HG03442 (cell line): ENCODE measurements around the gene TUBA8.
"Not testable (repeated sequence)": the region's sequence is repeated elsewhere in the genome, so short reads cannot be mapped to it uniquely, and the experiment has no call there.

Experiments used
- ATAC-seq: cut with Tn5 transposase; IDR thresholded peaks from one replicate; pipeline ENCODE4 v1.9.1; 2021; ENCODE audit warnings: mild to moderate bottlenecking, moderate library complexity; ENCODE audit not compliant: unreplicated experiment

The TUBA8 gene

GRCh38 chr22:18110194-18110953, at the start of gene TUBA8:
TSS of gene TUBA8 (plus strand) at chr22:18110809. CDS start at chr22:18110866, 57 bp downstream.
- no peak for ATAC-seq

GRCh38 chr22:18062421-18062820, 48.2 kb upstream of the TUBA8 start:
- no peak for ATAC-seq

- ATAC-seq: no peak
These were observed 47.3 kb upstream of the TUBA8 start for GRCh38 chr22:18063306-18063705.

- not testable (repeated sequence) for ATAC-seq
These were observed 46.9 kb upstream of the TUBA8 start for GRCh38 chr22:18063715-18064114.

GRCh38 chr22:18064636-18065035, 46.0 kb upstream of the TUBA8 start:
- ATAC-seq: no peak

- no peak for ATAC-seq
These were observed 45.4 kb upstream of the TUBA8 start for GRCh38 chr22:18065256-18065655.

- no peak for ATAC-seq
These were observed 44.3 kb upstream of the TUBA8 start for GRCh38 chr22:18066181-18066859.

GRCh38 chr22:18067121-18067520, 43.5 kb upstream of the TUBA8 start:
- ATAC-seq: no peak

- ATAC-seq: no peak
These were observed 42.9 kb upstream of the TUBA8 start for GRCh38 chr22:18067548-18068341.

- ATAC-seq: no peak
These were observed 42.1 kb upstream of the TUBA8 start for GRCh38 chr22:18068381-18068988.

- no peak for ATAC-seq
These were observed 41.6 kb upstream of the TUBA8 start for GRCh38 chr22:18069041-18069440.

- no peak for ATAC-seq
These were observed 40.6 kb upstream of the TUBA8 start for GRCh38 chr22:18070041-18070440.

GRCh38 chr22:18070556-18071306, 39.9 kb upstream of the TUBA8 start:
- no peak for ATAC-seq

- ATAC-seq: not testable (repeated sequence)
These were observed 39.2 kb upstream of the TUBA8 start for GRCh38 chr22:18071307-18071967.

GRCh38 chr22:18071968-18072310, 38.7 kb upstream of the TUBA8 start:
- ATAC-seq: no peak

- no peak for ATAC-seq
These were observed 37.1 kb upstream of the TUBA8 start for GRCh38 chr22:18073467-18073866.

- not testable (repeated sequence) for ATAC-seq
These were observed 36.7 kb upstream of the TUBA8 start for GRCh38 chr22:18073927-18074326.

- ATAC-seq: no peak
These were observed 35.4 kb upstream of the TUBA8 start for GRCh38 chr22:18075101-18075719.

GRCh38 chr22:18075720-18076497, 34.7 kb upstream of the TUBA8 start:
- no peak for ATAC-seq
